ENCODE data around the gene HPS3.
"Not testable (repeated sequence)": the region's sequence is repeated elsewhere in the genome, so short reads cannot be mapped to it uniquely, and the experiment has no call there.

HPS3 gene

GRCh38 chr3:149129326-149130205, at the start of gene HPS3:
Gene HPS3, plus strand, starts transcription at chr3:149129638. Its CDS starts 86 bp downstream, at chr3:149129724.
- peak; percentile 90 for DNase-seq (ENCODE audit: low spot score)

- no peak for DNase-seq (ENCODE audit: low spot score)
These were observed 49.3 kb upstream of the HPS3 start for GRCh38 chr3:149080011-149080698.

- no peak for DNase-seq (ENCODE audit: low spot score)
These were observed 48.7 kb upstream of the HPS3 start for GRCh38 chr3:149080699-149081091.

DNA sequence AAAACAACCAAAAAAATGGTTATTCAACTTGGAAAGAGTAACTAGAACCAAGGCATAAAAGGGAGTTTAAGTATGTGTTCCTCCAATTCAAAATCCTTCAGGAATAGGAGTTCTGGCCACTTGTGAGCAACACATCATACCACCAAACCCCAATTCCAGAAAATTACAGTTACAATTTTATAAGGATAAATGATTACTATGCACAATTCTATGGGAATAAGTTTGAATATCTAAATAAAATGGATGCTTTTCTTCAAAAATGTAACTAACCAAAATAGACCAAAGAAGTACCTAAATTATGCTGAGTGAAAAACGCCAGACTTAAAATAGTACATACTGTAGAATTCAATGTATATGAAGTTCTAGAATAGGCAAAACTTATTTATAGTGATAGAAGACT, 47.7 kb upstream of the HPS3 start:
- no peak for DNase-seq (ENCODE audit: low spot score)

- DNase-seq (ENCODE audit: low spot score), result peak; percentile 36
These were observed 43.6 kb upstream of the HPS3 start for GRCh38 chr3:149085828-149086231.

DNA sequence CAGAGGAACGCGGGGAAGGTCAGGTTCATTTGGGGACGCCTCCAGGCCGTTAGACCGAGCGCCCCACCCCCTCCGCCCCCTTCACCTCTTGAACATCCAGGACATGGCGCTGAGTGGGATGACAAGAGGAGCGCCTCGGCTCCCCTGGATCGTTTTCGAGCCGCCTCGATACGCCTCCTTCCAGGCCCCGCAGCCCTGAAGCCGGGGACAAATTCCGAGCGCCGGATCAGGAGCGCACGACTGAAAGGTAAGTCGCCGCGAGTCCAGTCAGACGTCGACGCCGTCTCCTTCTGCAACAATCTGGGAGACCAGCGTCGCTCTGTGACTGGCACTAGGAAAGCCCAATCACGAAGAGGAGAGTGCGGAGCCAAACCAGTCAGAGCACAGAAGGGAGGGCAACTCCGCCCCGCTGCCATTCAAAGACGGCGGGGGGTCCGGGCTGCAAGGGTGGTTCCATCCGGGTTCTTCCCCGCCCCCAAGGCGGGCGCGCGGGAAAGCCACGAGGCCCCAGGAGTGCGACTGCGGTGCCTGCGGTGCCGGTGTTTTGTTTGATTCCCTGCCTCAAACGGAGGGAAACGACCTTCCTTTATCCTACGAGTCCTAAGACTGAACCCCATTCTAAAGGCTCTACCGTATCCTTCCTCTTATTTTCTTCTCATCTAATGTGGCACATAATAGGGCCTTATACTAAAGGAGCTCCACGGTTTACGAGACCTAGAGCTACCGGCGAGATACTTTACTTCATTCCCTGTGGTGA, 43.0 kb upstream of the HPS3 start, which contains the start of gene HLTF:
Gene HLTF (minus strand): TSS at position 302 of the 757 bp plus-strand sequence. CDS start 197 bp downstream, at position 105.
- peak; percentile 97 for DNase-seq (ENCODE audit: low spot score)

DNA sequence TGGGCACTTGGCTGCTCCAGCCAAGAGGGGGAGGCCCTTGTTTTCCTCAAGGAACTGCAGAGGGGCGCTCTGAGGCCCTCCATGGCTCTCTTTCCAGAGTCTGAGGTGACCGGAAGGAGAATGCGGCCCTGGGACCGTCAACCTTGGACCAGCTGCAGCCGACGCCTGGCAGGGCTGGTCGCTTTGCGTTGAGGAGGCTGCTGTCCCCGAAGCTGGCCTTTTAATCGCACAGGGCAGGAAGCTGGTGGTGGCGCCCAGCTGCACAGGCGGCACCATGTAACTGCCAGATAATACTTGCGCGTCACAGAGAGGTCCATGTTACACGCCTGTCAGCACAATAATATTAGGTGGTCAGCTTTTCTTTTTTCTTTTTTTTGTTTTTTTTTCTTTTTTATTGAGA, 42.2 kb upstream of the HPS3 start:
- DNase-seq (ENCODE audit: low spot score), result no peak

DNA sequence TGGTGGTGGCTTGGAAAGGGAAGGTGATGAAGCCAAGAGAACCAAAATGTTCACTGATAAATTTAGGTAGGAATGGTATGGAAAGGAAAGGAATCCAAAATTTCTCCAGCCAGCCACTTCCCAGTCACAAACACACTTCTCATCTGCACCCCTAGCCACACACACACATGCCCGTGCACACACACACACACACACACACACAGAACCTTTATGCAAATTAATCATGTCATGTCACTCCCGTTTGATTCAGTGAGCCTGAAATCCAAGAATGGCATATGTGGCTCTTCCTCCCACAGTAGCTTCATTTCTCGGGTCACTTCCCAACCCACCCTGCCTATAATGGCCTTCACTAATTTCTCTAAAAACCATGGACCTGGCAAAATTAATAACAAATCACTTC, 40.0 kb upstream of the HPS3 start:
- no peak for DNase-seq (ENCODE audit: low spot score)

DNA sequence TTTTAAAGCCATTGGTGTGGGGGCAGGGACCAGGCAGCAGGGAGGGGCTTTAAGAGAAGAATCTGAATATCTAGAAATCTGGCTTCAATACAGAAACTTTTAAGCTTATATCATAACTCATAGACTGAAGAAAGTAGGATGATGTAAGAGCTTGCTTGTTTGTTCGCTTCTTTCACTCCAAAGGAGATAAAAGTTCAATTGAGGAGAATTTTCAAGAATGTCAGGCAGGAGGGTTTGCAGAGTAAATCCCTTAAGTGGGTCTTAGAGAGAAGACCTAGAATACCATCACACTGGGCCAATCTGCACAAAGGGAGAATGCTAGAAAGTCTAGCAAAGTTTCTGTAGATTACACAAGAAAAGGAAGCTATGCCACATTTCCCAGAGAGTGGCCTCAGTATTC, 39.0 kb upstream of the HPS3 start:
- no peak for DNase-seq (ENCODE audit: low spot score)

- DNase-seq (ENCODE audit: low spot score), result no peak
These were observed 38.5 kb upstream of the HPS3 start for GRCh38 chr3:149090907-149091306.

GRCh38 chr3:149091983-149092382, 37.5 kb upstream of the HPS3 start:
- no peak for DNase-seq (ENCODE audit: low spot score)

- DNase-seq (ENCODE audit: low spot score), result no peak
These were observed 34.0 kb upstream of the HPS3 start for GRCh38 chr3:149095487-149095886.

- not testable (repeated sequence) for DNase-seq (ENCODE audit: low spot score)
These were observed 31.5 kb upstream of the HPS3 start for GRCh38 chr3:149097987-149098386.

DNA sequence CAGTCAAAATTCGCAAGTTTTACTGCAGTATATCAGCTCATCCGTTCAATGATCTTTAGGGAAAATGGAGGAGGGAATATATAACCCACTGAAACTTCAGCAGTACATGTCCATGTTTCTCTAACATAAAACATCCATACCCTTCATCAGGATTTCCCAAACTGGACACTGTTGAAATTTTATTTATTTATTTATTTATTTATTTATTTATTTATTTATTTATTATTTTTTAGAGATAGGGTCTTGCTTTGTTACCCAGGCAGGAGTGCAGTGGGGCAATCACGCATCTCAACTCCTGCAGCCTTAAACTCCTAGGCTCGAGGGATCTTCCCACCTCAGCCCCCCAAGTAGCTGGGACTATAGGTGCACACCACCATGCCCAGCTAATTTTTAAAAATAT, 28.3 kb upstream of the HPS3 start:
- DNase-seq (ENCODE audit: low spot score), result no peak

GRCh38 chr3:149101641-149102040, 27.8 kb upstream of the HPS3 start:
- no peak for DNase-seq (ENCODE audit: low spot score)

DNA sequence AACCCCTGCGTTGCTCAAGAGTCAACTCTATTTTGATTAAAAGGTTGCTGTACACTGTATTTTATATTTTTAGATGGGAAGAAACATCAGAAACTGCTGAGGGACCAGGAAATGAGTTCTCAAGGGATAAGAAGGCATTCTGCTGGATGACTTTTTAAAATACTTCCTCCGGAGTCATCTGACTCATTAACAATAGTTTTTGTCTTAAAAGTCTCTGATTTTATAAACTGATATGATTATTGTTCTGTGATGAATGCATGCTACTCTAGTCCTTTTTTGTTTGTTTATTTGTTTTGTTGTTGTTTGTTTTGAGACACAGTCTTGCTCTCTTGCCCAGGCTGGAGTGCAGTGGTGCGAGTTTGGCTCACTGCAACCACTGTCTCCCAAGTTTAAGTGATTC, 25.0 kb upstream of the HPS3 start:
- DNase-seq (ENCODE audit: low spot score), result no peak

GRCh38 chr3:149114458-149114857, 15.0 kb upstream of the HPS3 start:
- DNase-seq (ENCODE audit: low spot score), result no peak

DNA sequence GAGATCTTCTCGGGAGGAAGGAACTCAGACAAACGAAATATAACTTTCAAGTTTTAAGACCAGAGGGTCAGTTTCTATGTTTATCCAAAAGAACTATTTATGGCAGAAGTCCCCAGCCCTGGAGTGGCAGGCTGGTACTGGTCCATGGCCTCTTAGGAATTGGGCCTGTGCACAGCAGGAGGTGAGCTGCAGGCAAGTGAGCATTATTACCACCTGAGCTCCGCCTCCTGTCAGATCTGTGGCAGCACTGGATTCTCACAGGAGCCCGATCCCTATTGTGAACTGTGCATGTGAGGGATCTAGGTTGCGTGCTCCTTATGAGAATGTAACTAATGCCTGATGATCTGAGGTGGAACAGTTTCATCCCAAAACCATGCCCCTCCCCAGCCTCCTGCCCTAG, 14.3 kb upstream of the HPS3 start:
- no peak for DNase-seq (ENCODE audit: low spot score)

GRCh38 chr3:149118724-149119123, 10.7 kb upstream of the HPS3 start:
- DNase-seq (ENCODE audit: low spot score), result no peak

DNA sequence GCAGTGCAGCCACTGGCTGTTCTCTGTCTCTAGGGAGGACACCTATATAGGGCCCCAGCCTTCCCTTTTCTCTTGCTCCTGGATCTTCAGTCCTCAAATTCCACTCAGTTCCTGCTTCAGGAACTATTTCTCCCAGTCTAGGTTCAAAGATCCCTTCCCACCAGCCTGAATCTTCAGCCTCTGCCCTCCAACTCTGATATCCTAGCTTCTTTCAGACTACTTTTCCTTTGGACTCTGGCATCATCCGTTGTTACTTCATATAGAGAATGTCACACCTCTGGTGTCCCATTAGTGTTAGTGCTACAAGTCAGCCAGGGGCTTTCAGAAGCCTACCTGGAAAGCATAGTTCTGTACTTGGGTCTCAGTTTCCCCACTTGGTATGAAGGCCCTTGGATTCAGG, 10.0 kb upstream of the HPS3 start:
- DNase-seq (ENCODE audit: low spot score), result no peak

GRCh38 chr3:149120051-149120972, 9.1 kb upstream of the HPS3 start:
- DNase-seq (ENCODE audit: low spot score), result peak; percentile 35
